Hippocampal formation (tissue), 2 donors: Measurements from ENCODE around the gene PROP1.
"Not testable (repeated sequence)": the region's sequence is repeated elsewhere in the genome, so short reads cannot be mapped to it uniquely, and the experiment has no call there.

Source experiments
- DNase-seq, 2 donors: peaks; one replicate each; lab custom pipeline; 2025; lab: John Stamatoyannopoulos, UW

Gene PROP1

GRCh38 chr5:177995691-177996595 is at the start of gene PROP1:
PROP1 (minus strand) TSS chr5:177996242; CDS start chr5:177995933, 309 bp downstream.
- no peak for DNase-seq

DNA sequence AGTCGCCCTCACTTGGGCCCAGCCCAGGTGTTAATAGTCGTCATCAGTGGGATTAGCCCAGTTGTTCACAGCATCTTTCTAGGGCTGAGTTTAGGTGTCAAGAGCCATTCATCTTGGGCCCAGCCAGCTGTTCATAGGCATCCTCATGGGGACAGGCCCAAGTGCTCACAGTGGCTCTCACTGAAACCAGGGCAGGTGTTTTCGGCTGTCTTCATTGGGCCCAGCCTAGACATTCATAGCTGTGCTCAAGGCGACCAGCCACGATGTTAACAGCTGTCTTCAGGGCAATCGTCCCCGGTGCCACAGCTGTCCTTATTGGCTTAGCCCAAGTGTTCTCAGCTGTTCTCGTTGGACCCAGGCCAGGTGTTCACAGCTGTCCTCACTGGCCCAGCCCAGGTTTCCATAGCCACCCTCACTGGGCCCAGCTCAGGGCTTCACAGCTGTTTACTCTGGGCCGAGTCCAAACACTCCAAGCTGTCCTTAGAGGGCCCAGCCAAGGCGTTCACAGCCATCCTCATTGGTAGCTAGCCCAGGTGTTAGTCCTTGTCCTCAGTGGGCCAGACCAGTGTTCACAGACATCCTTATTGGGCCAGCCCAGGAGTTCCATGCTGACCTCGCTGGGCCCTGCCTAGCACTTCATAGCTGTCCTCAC is 23.5 kb upstream of the PROP1 start:
- not testable (repeated sequence) for DNase-seq

DNA sequence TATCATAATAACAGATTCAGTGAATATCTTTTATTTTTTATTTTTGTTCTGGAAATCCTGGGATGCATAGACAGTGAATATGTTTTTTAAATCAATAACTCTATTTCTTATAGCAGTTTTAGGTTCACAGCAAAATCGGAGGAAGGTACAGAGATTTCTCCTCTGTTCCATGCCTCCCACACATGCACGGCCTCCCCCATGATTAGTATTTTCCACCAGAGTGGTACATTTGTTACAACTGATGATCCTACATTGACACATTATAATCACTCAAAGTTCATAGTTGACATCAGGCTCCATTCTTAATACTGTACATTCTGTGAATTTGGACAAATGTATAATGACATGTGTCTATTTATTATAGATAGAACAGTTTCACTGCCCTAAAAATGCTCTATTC is 16.7 kb upstream of the PROP1 start:
- DNase-seq: not testable (repeated sequence)

GRCh38 chr5:178011816-178012554 is 15.9 kb upstream of the PROP1 start:
- not testable (repeated sequence) for DNase-seq

- not testable (repeated sequence) for DNase-seq
These were observed 11.2 kb upstream of the PROP1 start for GRCh38 chr5:178007272-178007671.

DNA sequence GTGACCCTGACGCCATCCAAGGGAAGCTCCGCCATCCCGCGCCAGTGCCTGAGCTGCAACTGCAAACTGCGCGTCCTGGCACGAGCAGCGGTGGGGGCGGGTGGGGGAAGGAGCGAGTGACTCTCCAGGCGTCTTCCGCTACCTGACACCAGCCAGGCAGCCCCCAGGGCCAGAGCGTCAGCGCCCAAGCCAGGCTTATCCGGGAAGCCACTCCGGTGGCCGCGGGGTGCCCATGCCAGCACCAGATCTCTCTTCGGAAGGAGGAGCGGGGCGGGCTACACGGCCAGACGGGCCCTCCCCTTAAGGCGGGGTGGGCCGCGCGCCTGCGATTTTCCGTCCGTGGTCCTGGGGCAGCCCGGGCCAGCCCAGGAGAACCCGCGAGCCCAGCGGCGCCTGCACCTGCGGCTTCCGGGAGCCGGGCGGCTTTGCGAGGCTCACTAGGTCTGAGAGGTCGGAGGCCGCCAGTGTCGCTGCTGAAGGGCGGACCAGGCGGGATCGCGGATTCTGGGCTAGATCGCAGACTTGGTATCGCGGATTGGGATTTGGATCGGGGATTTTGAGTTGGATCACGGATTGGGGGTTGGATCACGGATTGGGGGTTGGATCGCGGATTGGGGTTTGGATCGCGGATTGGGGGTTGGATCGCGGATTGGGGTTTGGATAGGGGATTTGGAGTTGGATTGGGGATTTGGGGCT is 10.6 kb upstream of the PROP1 start:
- not testable (repeated sequence) for DNase-seq

- DNase-seq: not testable (repeated sequence)
These were observed 10.1 kb upstream of the PROP1 start for GRCh38 chr5:178006181-178006535.

- DNase-seq: no peak
These were observed 1.8 kb upstream of the PROP1 start for GRCh38 chr5:177997846-177998245.

GRCh38 chr5:177997319-177997670 is 1.3 kb upstream of the PROP1 start:
- no peak for DNase-seq

GRCh38 chr5:177996660-177997318 is 747 bp upstream of the PROP1 start:
- no peak for DNase-seq

DNA sequence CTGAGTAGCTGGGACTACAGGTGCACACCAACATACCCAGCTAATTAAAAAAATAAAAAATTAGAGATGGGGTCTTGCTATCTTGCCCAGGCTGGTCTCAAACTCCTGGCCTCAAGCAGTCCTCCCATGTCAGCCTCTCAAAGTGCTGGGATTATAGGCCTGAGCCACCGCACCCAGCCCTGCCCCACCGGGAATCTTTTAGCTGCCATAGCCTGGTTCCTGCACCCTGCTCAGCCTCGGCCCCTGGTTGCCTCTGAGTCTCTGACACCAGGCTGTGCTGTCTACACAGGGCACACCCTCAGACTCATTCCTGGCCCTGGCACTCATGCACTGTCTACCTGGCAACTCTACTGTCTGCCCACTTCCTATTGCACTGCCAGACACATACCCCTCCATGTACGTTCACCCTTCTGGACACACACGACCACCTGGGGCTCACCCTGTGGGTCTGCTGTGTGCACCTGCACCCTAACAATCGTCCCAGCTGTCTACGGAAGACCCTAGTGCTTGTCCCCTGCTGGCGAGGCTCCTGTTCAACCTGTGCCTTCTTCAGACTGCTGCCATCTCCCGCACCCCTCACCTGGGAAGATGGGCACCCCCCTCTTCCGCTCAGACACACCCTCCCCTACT is 1.4 kb downstream of the PROP1 start:
- DNase-seq: no peak

DNA sequence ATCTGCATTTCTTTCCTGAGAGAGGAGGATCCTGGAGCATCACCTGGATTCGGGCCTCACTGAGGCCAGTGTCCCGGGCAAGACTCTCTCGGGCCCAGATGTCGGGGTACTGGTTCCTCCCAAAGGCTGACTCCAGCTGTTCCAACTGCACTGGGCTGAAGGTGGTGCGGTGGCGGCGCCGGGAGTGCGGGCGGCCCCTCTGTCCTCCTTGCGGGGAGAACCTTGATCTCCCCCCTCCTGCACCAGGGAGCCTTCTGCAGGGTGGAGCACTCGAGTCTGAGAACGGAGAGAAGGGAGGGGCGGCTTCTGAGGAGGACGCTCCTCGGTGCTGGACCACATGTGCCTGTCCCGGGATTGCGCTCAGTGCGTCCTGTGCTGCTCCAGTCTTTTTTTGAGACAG is 2.0 kb downstream of the PROP1 start:
- DNase-seq: no peak

GRCh38 chr5:177992466-177992865 is 3.6 kb downstream of the PROP1 start:
- no peak for DNase-seq

DNA sequence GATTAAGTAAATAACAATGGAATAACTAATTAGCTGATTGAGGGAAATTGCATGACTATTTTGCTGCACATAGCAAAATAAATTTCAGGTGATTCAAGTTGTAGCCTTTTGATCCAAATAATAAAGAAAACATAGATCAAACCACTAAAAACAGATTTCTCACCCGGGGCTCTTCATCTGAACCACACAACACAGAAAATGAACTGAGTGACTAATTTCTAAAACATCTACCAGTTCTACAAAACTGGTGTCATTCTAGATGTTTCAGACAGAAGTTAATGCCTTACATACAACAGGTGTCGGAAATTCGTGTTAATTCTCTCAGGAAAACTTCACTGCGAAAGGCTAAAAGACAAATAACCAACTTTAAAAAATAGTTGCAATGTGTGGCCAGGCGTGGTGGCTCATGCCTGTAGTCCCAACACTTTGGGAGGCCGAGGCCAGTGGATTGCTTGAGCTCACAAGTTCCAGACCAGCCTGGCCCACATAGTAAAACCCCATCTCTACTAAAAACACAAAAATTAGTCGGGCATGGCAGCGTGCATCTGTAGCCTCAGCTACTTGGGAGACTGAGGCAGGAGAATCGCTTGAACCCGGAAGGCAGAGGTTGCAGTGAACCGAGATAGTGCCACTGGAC is 6.9 kb downstream of the PROP1 start:
- DNase-seq: no peak

- no peak for DNase-seq
These were observed 8.7 kb downstream of the PROP1 start for GRCh38 chr5:177987326-177987725.

DNA sequence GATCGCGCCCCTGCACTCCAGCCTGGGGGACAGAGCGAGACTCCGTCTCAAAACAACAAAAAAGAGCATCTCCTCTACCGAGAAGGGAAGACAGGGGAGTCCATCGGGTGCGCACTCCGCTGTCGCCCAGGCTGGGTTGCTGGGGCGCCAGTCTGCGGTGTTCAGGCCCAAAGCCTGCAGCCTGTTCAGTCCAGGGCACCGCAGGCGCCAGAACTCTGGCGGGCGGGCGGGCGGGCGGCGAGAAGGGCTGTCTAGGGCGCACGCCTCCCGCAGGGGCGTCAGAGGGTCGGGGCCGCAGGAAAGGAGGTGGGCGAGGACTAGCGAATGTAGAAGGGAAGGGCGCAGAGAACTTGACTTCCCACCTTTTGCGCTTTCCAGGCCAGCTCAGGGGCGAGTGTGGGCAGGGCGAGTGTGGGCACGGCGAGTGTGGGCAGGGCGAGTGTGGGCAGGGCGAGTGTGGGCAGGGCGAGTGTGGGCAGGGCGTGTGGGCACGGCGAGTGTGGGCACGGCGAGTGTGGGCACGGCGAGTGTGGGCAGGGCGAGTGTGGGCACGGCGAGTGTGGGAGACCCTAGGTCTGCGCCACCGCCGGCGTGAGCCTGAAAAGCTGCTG is 10.5 kb downstream of the PROP1 start:
- DNase-seq: no peak

DNA sequence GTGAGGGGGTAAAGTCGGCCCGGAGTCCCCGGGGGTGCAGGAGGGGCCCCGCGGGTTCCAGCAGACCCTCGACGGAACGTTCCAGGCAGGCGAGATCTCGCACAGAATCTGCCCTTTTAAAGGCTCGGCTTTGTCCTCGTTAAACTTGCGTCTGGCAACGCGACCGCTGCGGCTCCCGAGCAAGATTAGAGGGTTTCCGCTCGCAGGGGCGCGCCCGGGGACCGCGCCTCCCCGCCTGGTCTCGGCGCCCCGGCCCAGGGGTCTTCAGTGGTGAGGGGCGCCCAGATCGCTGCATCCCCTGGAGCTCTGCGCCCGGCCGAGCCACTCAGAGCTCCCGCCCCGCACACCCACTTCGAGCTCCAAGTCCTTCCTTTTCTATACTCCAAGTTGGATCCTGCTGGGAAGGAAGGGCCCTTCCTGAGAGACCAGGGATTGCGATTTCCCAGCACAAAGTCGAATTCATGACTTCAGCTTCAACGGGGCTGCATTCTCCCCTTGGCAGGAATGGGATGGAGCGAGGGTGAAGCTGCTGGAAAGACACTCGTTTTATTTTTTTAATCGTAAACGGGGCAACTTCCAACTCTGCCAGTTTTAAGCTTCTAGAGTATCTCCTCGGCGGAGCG is 11.3 kb downstream of the PROP1 start:
- no peak for DNase-seq

DNA sequence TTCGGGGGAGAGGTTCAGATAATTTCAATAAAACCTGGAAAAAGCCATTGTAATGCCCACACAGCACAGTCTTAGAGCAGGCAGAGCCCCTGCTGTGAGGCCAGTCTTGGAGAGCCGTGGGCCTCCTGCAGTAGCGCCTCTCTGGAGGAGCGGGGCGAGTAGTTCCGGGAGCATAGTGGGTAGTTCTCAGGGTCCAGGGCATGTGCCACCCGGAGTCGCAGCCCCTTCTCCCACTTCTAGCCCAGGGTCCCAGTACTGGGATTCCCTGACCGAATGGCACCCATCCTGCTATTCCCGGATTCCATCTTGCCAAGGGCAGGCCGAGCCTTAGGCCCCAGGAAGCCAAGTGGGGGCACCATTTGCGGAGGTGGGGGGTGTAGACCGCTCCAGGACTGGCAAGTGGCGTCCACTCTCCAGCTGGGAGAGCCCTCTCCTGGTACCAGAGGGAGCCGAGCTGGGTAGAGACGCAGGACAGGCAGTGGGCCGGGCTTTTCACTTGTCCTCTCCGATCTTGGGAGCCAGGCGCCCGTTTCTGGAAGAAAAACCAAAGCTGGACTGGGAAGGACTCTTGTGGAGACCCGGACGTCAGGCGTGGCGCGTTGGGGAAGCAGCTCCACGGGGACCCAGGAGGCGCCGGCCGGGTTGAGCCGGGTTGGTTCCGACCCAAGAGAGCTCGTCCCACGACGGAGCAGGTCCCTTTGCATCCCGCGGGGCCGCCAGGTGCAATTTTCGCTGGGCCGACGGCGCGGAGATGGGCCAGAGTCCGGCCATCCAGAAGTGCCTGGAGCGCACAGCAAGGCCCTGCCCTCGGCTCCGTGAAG is 12.1 kb downstream of the PROP1 start:
- DNase-seq: no peak

DNA sequence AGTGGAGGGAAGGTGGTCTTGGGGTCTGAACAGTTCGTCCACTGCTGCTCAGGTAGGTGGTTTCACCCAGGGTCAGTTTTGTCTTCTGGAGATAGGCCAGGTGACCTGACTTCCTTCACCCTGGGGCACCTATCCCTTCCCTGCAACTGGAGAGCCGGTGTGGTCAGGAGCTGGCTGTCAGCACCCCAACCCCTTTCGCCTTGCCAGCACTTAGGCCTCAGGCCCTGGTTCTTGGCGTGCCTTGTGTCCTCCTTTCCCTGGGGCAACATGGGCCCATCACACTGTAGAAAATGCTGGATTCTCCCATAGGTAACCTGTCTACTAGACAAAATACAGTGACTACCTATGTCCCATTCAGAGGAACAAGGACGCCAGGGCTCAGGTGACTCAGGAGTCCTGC is 13.1 kb downstream of the PROP1 start:
- DNase-seq: no peak
